Vagina (tissue), 2 donors: ENCODE results near the gene DNAAF5. TPM values are rescaled to one million over a fixed set of nuclear protein-coding genes. Genes with fewer than 3 reads are reported as not detected.

ENCODE experiments used
- DNase-seq, 2 donors: peaks; one replicate each; pipeline ENCODE4 v3.0.0-alpha.2; 2017; ENCODE audit errors: extremely low spot score in 2 of 2
- H3K27ac ChIP-seq: fragments of 200-600 bp; sonication (generic); one replicate; pipeline ENCODE4 v1.5.1; 2019
- H3K27me3 ChIP-seq: fragments of 200-600 bp; sonication (generic); one replicate; pipeline ENCODE4 v1.5.1; 2019
- H3K36me3 ChIP-seq, 2 donors: fragments of 200-600 bp; sonication (generic); one replicate each; pipeline ENCODE4 v1.5.1; 2017 to 2019
- H3K4me1 ChIP-seq: fragments of 200-600 bp; sonication (generic); one replicate; pipeline ENCODE4 v1.5.1; 2019
- H3K4me3 ChIP-seq, 2 donors: fragments of 200-600 bp; sonication (generic); 1 replicate in 1 of 2; 2 replicates in 1 of 2; pipeline ENCODE4 v1.5.1; 2016 to 2019
- H3K9me3 ChIP-seq: fragments of 200-600 bp; sonication (generic); one replicate; pipeline ENCODE4 v1.5.1; 2019
- POLR2A ChIP-seq, 2 donors: fragments of 450-650 bp; IDR thresholded peaks; one replicate each; pipeline ENCODE4 v1.6.1; 2017; ENCODE audit warnings: antibody characterized with exemption in 2 of 2, mild to moderate bottlenecking in 2 of 2, moderate library complexity in 2 of 2
- POLR2AphosphoS5 ChIP-seq, 2 donors: sonication (generic); formaldehyde crosslinking; IDR thresholded peaks; one replicate each; pipeline ENCODE4 v1.9.0; 2017; ENCODE audit warnings: antibody characterized with exemption in 2 of 2, mild to moderate bottlenecking in 2 of 2, low read depth in 1 of 2; ENCODE audit not compliant: insufficient read depth in 1 of 2
- intact Hi-C: fragments of 100-400 bp; cut with DNase I; formaldehyde crosslinking; loops from one replicate; pipeline ENCODE4 v1.15.1; 2023
- total RNA-seq: library from RNA; depleted of rRNA; stranded (reverse); fragments of >200 nt; gene quantifications from one replicate; pipeline ENCODE4 v1.2.3, GENCODE V29; 2016
- TF ChIP-seq, protein P1 (sequence below), 3 experiments: fragments of 450-650 bp in 2 of 3; fragments of 200-600 bp in 1 of 3; sonication (generic) in 1 of 3; IDR thresholded peaks; one replicate each; pipeline ENCODE4 v1.5.1; 2017 to 2019; ENCODE audit warnings: antibody characterized with exemption in 3 of 3, mild to moderate bottlenecking in 2 of 3, moderate library complexity in 2 of 3

DNAAF5 gene
- total RNA-seq, 1 donor from 2014 or later, result 29.7 TPM

DNA sequence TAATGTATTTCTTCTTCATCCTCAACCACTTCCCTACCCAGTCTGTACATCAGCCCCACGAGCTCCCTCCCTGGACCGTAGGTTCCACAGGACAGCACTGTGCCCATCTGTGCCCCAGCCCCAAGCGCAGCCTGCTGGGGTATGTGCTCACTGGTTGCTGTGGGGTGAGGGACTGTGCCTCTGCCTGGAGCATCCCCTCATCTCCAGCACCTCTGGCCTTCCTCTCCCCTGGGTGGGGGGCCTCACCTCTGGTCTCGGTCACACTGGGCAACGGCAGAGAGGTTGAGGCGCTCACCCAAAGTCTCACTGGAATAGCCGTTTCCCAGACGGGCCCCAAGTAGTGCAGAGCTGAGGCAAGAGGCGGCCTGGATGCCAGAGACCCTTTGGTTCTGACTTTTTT lies 2.1 kb downstream of the DNAAF5 start:
- Histone ChIP-seq H3K4me1 (peaks cover 33% of the 10 kb centered on the region), H3K4me3 (no peak overlapping the region), H3K27ac (no peak overlapping the region), H3K27me3 (no peaks in the 10 kb centered on the region), H3K9me3 (no peaks in the 10 kb centered on the region), H3K36me3 (peaks cover 0 to 31% of the 10 kb centered on the region in 2 donors)
- intact Hi-C loops, result no loop called here
- DNase-seq, result no peak
- TF ChIP-seq, protein P1, sequence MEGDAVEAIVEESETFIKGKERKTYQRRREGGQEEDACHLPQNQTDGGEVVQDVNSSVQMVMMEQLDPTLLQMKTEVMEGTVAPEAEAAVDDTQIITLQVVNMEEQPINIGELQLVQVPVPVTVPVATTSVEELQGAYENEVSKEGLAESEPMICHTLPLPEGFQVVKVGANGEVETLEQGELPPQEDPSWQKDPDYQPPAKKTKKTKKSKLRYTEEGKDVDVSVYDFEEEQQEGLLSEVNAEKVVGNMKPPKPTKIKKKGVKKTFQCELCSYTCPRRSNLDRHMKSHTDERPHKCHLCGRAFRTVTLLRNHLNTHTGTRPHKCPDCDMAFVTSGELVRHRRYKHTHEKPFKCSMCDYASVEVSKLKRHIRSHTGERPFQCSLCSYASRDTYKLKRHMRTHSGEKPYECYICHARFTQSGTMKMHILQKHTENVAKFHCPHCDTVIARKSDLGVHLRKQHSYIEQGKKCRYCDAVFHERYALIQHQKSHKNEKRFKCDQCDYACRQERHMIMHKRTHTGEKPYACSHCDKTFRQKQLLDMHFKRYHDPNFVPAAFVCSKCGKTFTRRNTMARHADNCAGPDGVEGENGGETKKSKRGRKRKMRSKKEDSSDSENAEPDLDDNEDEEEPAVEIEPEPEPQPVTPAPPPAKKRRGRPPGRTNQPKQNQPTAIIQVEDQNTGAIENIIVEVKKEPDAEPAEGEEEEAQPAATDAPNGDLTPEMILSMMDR (IDR thresholded peaks at IDR 0.05), result no peak
- no peak for TF ChIP-seq POLR2A (IDR thresholded peaks at IDR 0.05)
- TF ChIP-seq POLR2AphosphoS5 (IDR thresholded peaks at IDR 0.05; ENCODE audit: insufficient read depth in 1 of 2, low read depth in 1 of 2), result no peak

DNA sequence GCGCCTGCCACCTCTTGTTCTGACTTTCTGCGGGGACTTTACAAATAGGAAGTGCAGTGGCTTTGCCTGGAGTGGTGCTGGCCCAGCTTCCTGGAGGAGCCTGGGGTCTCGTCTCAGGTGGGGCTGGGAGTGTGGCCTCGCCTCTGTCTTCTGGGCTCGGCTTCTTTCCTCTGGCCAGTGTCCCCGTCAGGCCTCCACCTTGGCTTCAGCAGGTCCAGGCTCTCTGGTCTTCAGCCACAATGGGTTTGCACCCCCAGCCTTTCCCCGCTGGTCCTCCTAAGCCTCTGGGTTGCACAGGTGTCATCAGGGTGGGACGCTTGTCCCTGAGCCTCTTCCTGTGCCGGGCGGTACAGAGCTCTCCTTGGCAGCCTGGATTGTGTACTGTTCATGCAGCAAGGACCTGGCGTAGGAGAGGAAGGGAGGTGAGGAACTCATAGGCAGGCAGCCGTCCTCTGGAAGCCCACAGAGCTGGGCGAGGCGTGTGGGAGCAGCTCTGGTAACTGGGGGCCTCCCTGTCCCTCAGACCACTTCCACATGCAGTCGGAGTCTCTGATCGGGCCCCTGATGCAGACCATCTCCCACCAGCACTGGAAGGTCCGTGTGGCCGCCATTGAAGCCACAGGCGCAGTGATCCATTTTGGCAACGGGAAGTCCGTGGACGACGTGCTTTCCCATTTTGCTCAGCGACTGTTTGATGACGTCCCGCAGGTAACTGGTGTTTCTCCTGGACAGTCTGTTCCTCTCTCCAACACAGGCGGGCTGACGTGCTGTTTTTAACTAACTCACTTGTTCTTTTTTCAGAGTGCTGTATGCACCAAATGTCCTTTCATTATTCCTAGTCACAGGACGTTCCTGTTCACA lies 2.9 kb downstream of the DNAAF5 start:
- Histone ChIP-seq H3K4me1 (peaks cover 33% of the 10 kb centered on the region), H3K9me3 (peaks cover 6% of the 10 kb centered on the region), H3K27me3 (no peaks in the 10 kb centered on the region), H3K27ac (no peak overlapping the region), H3K36me3 (peaks cover 0 to 39% of the 10 kb centered on the region in 2 donors), H3K4me3 (no peak overlapping the region)
- intact Hi-C loops, result no loop called here
- DNase-seq, result no peak
- TF ChIP-seq POLR2A (IDR thresholded peaks at IDR 0.05), result no peak
- TF ChIP-seq, protein P1 (IDR thresholded peaks at IDR 0.05), result no peak
- TF ChIP-seq POLR2AphosphoS5 (IDR thresholded peaks at IDR 0.05; ENCODE audit: insufficient read depth in 1 of 2, low read depth in 1 of 2), result no peak

DNA sequence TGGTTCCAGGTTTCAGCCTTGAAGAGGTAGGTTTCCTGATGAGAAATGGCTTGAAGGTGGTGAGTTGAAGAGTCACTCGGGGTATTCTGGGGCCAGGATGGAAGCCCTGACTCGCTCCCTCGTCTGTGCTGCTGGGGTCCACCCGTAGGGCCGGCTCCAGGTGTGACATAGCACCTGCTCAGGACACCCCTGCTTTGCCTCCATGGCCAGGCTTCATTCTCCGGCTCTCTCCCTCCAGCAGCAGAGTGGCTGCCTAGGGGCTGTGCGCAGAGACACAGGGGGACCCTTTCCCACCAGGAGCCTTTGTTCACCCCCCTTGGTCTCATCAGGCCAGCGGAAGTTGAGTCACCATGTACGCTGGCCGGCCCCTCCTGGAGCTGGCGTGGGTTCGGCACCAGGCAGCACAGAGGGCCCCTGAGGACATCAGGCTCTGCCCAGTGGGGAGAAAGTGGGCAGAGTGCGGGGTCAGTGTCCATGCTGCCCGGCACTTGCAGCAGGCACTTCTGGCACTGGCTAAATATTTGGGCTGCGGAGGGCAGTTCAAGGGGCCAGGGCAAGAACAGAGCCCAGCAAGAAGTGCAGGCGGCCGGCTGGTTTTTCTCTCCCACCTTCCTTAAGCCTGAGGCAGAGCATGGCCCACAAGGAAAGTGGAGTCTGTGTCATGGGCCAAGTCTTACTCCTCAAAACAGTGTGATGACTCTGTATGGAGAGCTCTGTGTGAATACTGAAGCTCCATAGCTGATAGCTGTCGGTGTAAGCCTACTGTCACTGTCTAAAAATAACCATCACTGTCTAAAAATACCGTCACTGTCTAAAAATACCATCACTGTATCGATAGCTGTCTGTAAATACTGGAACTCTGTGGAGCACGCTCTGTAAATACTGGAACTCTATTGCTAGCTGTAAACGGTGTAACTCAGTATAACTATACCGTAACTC lies 4.3 kb downstream of the DNAAF5 start:
- Histone ChIP-seq H3K27ac (no peak overlapping the region), H3K36me3 (peaks cover 0 to 43% of the 10 kb centered on the region in 2 donors), H3K4me3 (no peak overlapping the region), H3K4me1 (peaks cover 29% of the 10 kb centered on the region), H3K9me3 (peaks cover 11% of the 10 kb centered on the region), H3K27me3 (no peaks in the 10 kb centered on the region)
- no peak for DNase-seq
- intact Hi-C loops, result no loop called here
- no peak for TF ChIP-seq POLR2AphosphoS5 (IDR thresholded peaks at IDR 0.05; ENCODE audit: insufficient read depth in 1 of 2, low read depth in 1 of 2)
- TF ChIP-seq POLR2A (IDR thresholded peaks at IDR 0.05), result no peak
- TF ChIP-seq, protein P1 (IDR thresholded peaks at IDR 0.05), result no peak

DNA sequence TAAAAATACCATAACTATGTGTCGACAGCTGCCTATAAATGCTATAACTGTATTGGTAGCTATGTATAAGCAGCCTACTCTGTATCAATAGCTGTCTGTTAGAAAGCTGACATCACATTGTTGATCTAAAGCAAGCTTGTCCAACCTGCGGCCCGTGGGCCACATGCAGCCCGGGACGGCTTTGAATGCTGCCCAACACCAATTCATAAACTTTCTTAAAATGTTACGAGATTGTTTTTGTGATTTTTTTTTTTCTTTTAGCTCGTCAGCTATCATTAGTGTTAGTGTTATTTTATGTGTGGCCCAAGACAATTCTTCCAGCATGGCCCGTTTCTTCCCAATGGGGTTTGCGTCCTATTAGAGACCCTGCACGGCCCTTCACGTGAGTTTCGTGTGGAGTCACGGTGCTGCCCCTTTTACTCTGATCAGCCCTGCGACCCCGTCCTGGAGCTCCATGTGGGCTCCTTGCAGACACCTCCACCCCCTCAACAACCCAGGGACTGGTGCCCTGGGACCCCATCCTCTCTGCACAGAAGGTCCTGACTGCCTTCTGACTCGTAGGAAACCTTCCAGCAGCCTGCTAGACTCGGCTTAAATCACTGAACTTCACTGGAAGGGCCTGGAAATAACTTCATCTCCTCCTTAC lies 5.1 kb downstream of the DNAAF5 start:
- H3K9me3 ChIP-seq, result peaks cover 11% of the 10 kb centered on the region
- H3K36me3 ChIP-seq, result peaks cover 0 to 43% of the 10 kb centered on the region in 2 donors
- H3K27me3 ChIP-seq, result no peaks in the 10 kb centered on the region
- no peak overlapping the region for H3K27ac ChIP-seq
- peaks cover 23% of the 10 kb centered on the region for H3K4me1 ChIP-seq
- intact Hi-C loops, result no loop called here
- H3K4me3 ChIP-seq, result no peak overlapping the region
- TF ChIP-seq POLR2AphosphoS5 (IDR thresholded peaks at IDR 0.05; ENCODE audit: insufficient read depth in 1 of 2, low read depth in 1 of 2), result no peak
- no peak for TF ChIP-seq POLR2A (IDR thresholded peaks at IDR 0.05)
- TF ChIP-seq, protein P1 (IDR thresholded peaks at IDR 0.05), result no peak
- no peak for DNase-seq
